Breast epithelium (tissue), 3 donors: Measurements from ENCODE around the gene NADSYN1.

Experiments used
- POLR2A ChIP-seq: fragments of 450-650 bp; IDR thresholded peaks from one replicate; pipeline ENCODE4 v1.6.1; 2016; ENCODE audit warnings: antibody characterized with exemption, mild to moderate bottlenecking, moderate library complexity
- POLR2AphosphoS5 ChIP-seq, 3 donors: sonication (generic); formaldehyde crosslinking; IDR thresholded peaks; one replicate each; pipeline ENCODE4 v1.6.1; 2017; ENCODE audit warnings: antibody characterized with exemption in 3 of 3
- TF ChIP-seq, protein P1 (sequence below), 3 donors: fragments of 450-650 bp; IDR thresholded peaks; one replicate each; pipeline ENCODE4 v1.5.1; 2016 to 2017; ENCODE audit warnings: antibody characterized with exemption in 3 of 3, mild to moderate bottlenecking in 3 of 3, moderate library complexity in 3 of 3

DNA sequence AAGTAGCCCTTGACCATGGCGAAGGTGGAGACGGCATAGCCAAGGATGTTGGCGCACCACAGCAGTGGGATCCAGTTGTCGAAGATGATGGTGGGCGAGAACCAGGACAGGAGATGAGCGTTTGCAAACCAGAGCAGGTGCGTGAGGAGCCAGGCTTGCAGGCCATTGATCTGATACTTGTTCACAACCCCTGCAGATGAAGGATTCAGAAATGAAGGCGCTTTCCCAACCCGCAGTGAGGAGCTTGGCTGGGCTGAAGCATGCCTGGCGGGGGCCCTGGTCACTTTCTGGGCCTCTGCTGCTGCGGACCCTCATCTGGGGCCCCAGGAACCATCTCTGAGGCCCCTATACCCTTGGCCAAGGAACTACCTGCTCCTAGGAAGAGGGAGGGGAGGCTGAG, 11.8 kb upstream of the NADSYN1 start:
- TF ChIP-seq, protein P1, sequence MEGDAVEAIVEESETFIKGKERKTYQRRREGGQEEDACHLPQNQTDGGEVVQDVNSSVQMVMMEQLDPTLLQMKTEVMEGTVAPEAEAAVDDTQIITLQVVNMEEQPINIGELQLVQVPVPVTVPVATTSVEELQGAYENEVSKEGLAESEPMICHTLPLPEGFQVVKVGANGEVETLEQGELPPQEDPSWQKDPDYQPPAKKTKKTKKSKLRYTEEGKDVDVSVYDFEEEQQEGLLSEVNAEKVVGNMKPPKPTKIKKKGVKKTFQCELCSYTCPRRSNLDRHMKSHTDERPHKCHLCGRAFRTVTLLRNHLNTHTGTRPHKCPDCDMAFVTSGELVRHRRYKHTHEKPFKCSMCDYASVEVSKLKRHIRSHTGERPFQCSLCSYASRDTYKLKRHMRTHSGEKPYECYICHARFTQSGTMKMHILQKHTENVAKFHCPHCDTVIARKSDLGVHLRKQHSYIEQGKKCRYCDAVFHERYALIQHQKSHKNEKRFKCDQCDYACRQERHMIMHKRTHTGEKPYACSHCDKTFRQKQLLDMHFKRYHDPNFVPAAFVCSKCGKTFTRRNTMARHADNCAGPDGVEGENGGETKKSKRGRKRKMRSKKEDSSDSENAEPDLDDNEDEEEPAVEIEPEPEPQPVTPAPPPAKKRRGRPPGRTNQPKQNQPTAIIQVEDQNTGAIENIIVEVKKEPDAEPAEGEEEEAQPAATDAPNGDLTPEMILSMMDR (IDR thresholded peaks at IDR 0.05), result no peak
- TF ChIP-seq POLR2A, result no peak
- TF ChIP-seq POLR2AphosphoS5 (IDR thresholded peaks at IDR 0.05), result no peak
